HEK293T (cell line): ENCODE results near the gene XAGE3.
"Not testable (repeated sequence)": the region's sequence is repeated elsewhere in the genome, so short reads cannot be mapped to it uniquely, and the experiment has no call there.

ENCODE experiments used
- ARNT ChIP-seq: fragments of 450-650 bp; IDR thresholded peaks from 2 replicates; pipeline ENCODE4 v1.6.1; 2017; ENCODE audit warnings: mild to moderate bottlenecking
- CTBP1 ChIP-seq: fragments of 450-650 bp; IDR thresholded peaks from 2 replicates; pipeline ENCODE4 v1.6.1; 2016; ENCODE audit warnings: borderline replicate concordance
- ELF4 ChIP-seq: fragments of 450-650 bp; IDR thresholded peaks from 2 replicates; pipeline ENCODE4 v1.6.1; 2017; ENCODE audit warnings: antibody characterized with exemption
- FOXA1 ChIP-seq: fragments of 450-650 bp; IDR thresholded peaks from 2 replicates; pipeline ENCODE4 v1.6.1; 2016; ENCODE audit warnings: mild to moderate bottlenecking
- FOXK2 ChIP-seq: fragments of 450-650 bp; IDR thresholded peaks from 2 replicates; pipeline ENCODE4 v1.6.1; 2016; ENCODE audit warnings: mild to moderate bottlenecking
- FOXM1 ChIP-seq: fragments of 450-650 bp; IDR thresholded peaks from 2 replicates; pipeline ENCODE4 v1.6.1; 2017; ENCODE audit warnings: mild to moderate bottlenecking, borderline replicate concordance
- HDGF ChIP-seq: fragments of 450-650 bp; IDR thresholded peaks from 2 replicates; pipeline ENCODE4 v1.6.1; 2017; ENCODE audit warnings: antibody characterized with exemption, borderline replicate concordance
- SP1 ChIP-seq: fragments of 450-650 bp; IDR thresholded peaks from 2 replicates; pipeline ENCODE4 v1.6.1; 2017
- SUZ12 ChIP-seq: fragments of 450-650 bp; IDR thresholded peaks from 2 replicates; pipeline ENCODE4 v1.6.1; 2016; ENCODE audit warnings: mild to moderate bottlenecking
- TARDBP ChIP-seq: fragments of 450-650 bp; IDR thresholded peaks from 2 replicates; pipeline ENCODE4 v1.6.1; 2016

DNA sequence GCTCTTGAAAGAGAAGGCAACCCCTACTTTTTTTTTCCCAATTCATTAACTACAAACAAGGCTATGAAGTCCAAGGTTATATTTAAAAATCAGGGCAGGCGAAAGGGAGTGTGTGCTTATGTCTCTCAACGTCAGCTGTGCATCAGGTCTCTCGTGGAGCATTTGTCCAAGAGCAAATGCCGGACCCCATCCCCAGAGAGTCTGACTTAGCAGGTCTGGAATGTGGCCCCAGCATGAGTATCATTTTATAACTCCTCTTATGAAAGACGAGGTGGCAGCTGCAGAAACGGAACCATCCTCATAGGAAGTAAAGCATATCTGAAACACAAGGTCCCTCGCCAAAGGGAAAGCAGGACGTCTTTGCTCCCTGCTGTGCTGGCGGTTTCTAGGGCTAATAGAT lies 45.8 kb upstream of the XAGE3 start:
- not testable (repeated sequence) for TF ChIP-seq FOXM1, SP1, SUZ12, FOXK2, FOXA1, HDGF, CTBP1, ARNT, TARDBP, ELF4
